Trophoblast cell (in vitro differentiated cells and primary cell): ENCODE data around the gene RACK1.
"Not testable (repeated sequence)": the region's sequence is repeated elsewhere in the genome, so short reads cannot be mapped to it uniquely, and the experiment has no call there.

Experiments
- DNase-seq, 2 donors: peaks; one replicate each; pipeline ENCODE4 v3.0.0-alpha.2; 2016
- H2AFZ ChIP-seq: 2 replicates; pipeline ENCODE4 v1.6.1; 2013; ENCODE audit warnings: low read length, moderate library complexity, mild to moderate bottlenecking; ENCODE audit not compliant: insufficient read depth, poor library complexity
- H2AK5ac ChIP-seq: 2 replicates; pipeline ENCODE4 v1.6.1; 2013; ENCODE audit warnings: mild to moderate bottlenecking, low read length
- H2BK120ac ChIP-seq: 2 replicates; pipeline ENCODE4 v1.6.1; 2013; ENCODE audit warnings: low read length, mild to moderate bottlenecking, moderate library complexity; ENCODE audit not compliant: insufficient read depth, poor library complexity
- H2BK12ac ChIP-seq: 2 replicates; pipeline ENCODE4 v1.6.1; 2013; ENCODE audit warnings: mild to moderate bottlenecking, low read length, moderate library complexity
- H2BK5ac ChIP-seq: 2 replicates; pipeline ENCODE4 v1.6.1; 2013; ENCODE audit warnings: low read length, low read depth, moderate library complexity, mild to moderate bottlenecking; ENCODE audit not compliant: poor library complexity
- H3K14ac ChIP-seq: 2 replicates; pipeline ENCODE4 v1.6.1; 2013; ENCODE audit warnings: mild to moderate bottlenecking, low read length
- H3K18ac ChIP-seq: 2 replicates; pipeline ENCODE4 v1.6.1; 2013; ENCODE audit warnings: mild to moderate bottlenecking, low read length
- H3K23ac ChIP-seq: 2 replicates; pipeline ENCODE4 v1.6.1; 2013; ENCODE audit warnings: low read length
- H3K27ac ChIP-seq: 2 replicates; pipeline ENCODE4 v1.5.1; 2013; ENCODE audit warnings: low read depth, mild to moderate bottlenecking, inconsistent platforms, low read length, moderate library complexity
- H3K27me3 ChIP-seq: 2 replicates; pipeline ENCODE4 v1.6.1; 2013; ENCODE audit warnings: inconsistent platforms, mild to moderate bottlenecking, low read length, moderate library complexity; ENCODE audit not compliant: insufficient read depth
- H3K36me3 ChIP-seq, 2 experiments: 1 replicate in 1 of 2; 2 replicates in 1 of 2; pipeline ENCODE4 v1.6.1; 2013; ENCODE audit warnings: low read length in 2 of 2, mild to moderate bottlenecking in 2 of 2, moderate library complexity in 1 of 2; ENCODE audit not compliant: insufficient read depth in 2 of 2, control insufficient read depth in 1 of 2
- H3K4ac ChIP-seq: 2 replicates; pipeline ENCODE4 v1.6.1; 2013; ENCODE audit warnings: low read depth, mild to moderate bottlenecking, low read length, moderate library complexity
- H3K4me1 ChIP-seq, 2 experiments: 1 replicate in 1 of 2; 2 replicates in 1 of 2; pipeline ENCODE4 v1.6.1; 2013; ENCODE audit warnings: low read length in 2 of 2, mild to moderate bottlenecking in 2 of 2, moderate library complexity in 1 of 2; ENCODE audit not compliant: insufficient read depth in 2 of 2, control insufficient read depth in 1 of 2
- H3K4me2 ChIP-seq: 2 replicates; pipeline ENCODE4 v1.6.1; 2013; ENCODE audit warnings: inconsistent platforms, mild to moderate bottlenecking, low read length, moderate library complexity
- H3K4me3 ChIP-seq: 2 replicates; pipeline ENCODE4 v1.5.1; 2013; ENCODE audit warnings: mild to moderate bottlenecking, low read depth, low read length, inconsistent platforms
- H3K79me1 ChIP-seq: one replicate; pipeline ENCODE4 v1.6.1; 2013; ENCODE audit warnings: low read length
- H3K79me2 ChIP-seq: 2 replicates; pipeline ENCODE4 v1.6.1; 2013; ENCODE audit warnings: low read length, mild to moderate bottlenecking; ENCODE audit not compliant: control insufficient read depth, insufficient read depth, poor library complexity
- H3K9ac ChIP-seq: 2 replicates; pipeline ENCODE4 v1.6.1; 2013; ENCODE audit warnings: mild to moderate bottlenecking, low read length
- H3K9me3 ChIP-seq: 2 replicates; pipeline ENCODE4 v1.6.1; 2013; ENCODE audit warnings: low read depth, mild to moderate bottlenecking, control low read depth, inconsistent platforms, low read length; ENCODE audit not compliant: insufficient read depth
- H4K12ac ChIP-seq: 2 replicates; pipeline ENCODE4 v1.6.1; 2013; ENCODE audit warnings: low read depth, mild to moderate bottlenecking, low read length, moderate library complexity
- H4K8ac ChIP-seq: 2 replicates; pipeline ENCODE4 v1.6.1; 2013; ENCODE audit warnings: low read depth, mild to moderate bottlenecking, low read length, moderate library complexity
- H4K91ac ChIP-seq: one replicate; pipeline ENCODE4 v1.6.1; 2013; ENCODE audit warnings: low read depth, mild to moderate bottlenecking, low read length, moderate library complexity
- WGBS: extraction: QIAGEN DNeasy Blood & Tissue Kit; methylation state at CpG from one replicate; pipeline ENCODE4 v1.1.7; 2013; ENCODE audit warnings: missing lambda C conversion rate; ENCODE audit not compliant: insufficient read length, insufficient coverage; ENCODE audit errors: extremely low coverage; 5-methylcytosine and 5-hydroxymethylcytosine counted together

The RACK1 gene

GRCh38 chr5:181217111-181217802 lies 26.4 kb downstream of the RACK1 start:
- H2AFZ ChIP-seq = peak overlapping the region; percentile 19
- H3K4me1 ChIP-seq = peaks cover 4 to 10% of the 10 kb centered on the region in 2 experiments
- H4K91ac ChIP-seq = no peak overlapping the region
- no peak overlapping the region for H3K27ac ChIP-seq
- no peak overlapping the region for H4K12ac ChIP-seq
- H3K9ac ChIP-seq = no peak overlapping the region
- H3K23ac ChIP-seq = no peak overlapping the region
- H2AK5ac ChIP-seq = no peak overlapping the region
- no peaks in the 10 kb centered on the region for H3K27me3 ChIP-seq
- no peak overlapping the region for H3K14ac ChIP-seq
- H2BK5ac ChIP-seq = no peak overlapping the region
- no peak overlapping the region for H3K18ac ChIP-seq
- no peak overlapping the region for H2BK12ac ChIP-seq
- no peak overlapping the region for H2BK120ac ChIP-seq
- H3K4me2 ChIP-seq = peak overlapping the region; percentile 75
- peak; percentile 71 to 83 for DNase-seq
- H4K8ac ChIP-seq = no peak overlapping the region
- H3K4me3 ChIP-seq = peak overlapping the region; percentile 59
- WGBS = no CpG with 5 or more reads among the region's 46 CpGs
- H3K4ac ChIP-seq = no peak overlapping the region
- H3K9me3 ChIP-seq = peaks cover 2% of the 10 kb centered on the region
- no peaks in the 10 kb centered on the region for H3K36me3 ChIP-seq
- no peaks in the 10 kb centered on the region for H3K79me2 ChIP-seq
- no peaks in the 10 kb centered on the region for H3K79me1 ChIP-seq

GRCh38 chr5:181215997-181216989 lies 27.4 kb downstream of the RACK1 start:
- Histone ChIP-seq H3K27ac (no peak overlapping the region), H4K12ac (no peak overlapping the region), H3K4me1 (peaks cover 0 to 9% of the 10 kb centered on the region in 2 experiments), H3K23ac (no peak overlapping the region), H3K79me1 (no peaks in the 10 kb centered on the region), H2AK5ac (no peak overlapping the region), H3K9me3 (peaks cover 2% of the 10 kb centered on the region), H2BK120ac (no peak overlapping the region), H3K9ac (no peak overlapping the region), H3K27me3 (no peaks in the 10 kb centered on the region), H3K14ac (no peak overlapping the region), H3K36me3 (no peaks in the 10 kb centered on the region), H3K79me2 (no peaks in the 10 kb centered on the region), H3K4me3 (no peak overlapping the region), H2AFZ (no peak overlapping the region), H3K4me2 (no peak overlapping the region), H3K18ac (no peak overlapping the region), H2BK12ac (no peak overlapping the region), H2BK5ac (no peak overlapping the region), H4K8ac (no peak overlapping the region), H3K4ac (no peak overlapping the region), H4K91ac (no peak overlapping the region)
- peak; percentile 73 to 75 for DNase-seq
- no CpG with 5 or more reads among the region's 44 CpGs for WGBS

- not testable (repeated sequence) for H3K18ac ChIP-seq, H4K12ac ChIP-seq, H3K4me1 ChIP-seq, H4K8ac ChIP-seq, H3K79me1 ChIP-seq, H3K4ac ChIP-seq, H3K4me2 ChIP-seq, H2AFZ ChIP-seq, H3K9me3 ChIP-seq, H3K4me3 ChIP-seq, H3K9ac ChIP-seq, H3K79me2 ChIP-seq, H3K27me3 ChIP-seq, H2BK120ac ChIP-seq, H3K23ac ChIP-seq, H2BK12ac ChIP-seq, H3K14ac ChIP-seq, H3K27ac ChIP-seq, H2BK5ac ChIP-seq, H3K36me3 ChIP-seq, H4K91ac ChIP-seq, H2AK5ac ChIP-seq
- DNase-seq = peak in 1 of 2 donors; percentile 60
- no CpG with 5 or more reads among the region's 10 CpGs for WGBS
Measured at GRCh38 chr5:181214249-181214648, 29.5 kb downstream of the RACK1 start.

DNA sequence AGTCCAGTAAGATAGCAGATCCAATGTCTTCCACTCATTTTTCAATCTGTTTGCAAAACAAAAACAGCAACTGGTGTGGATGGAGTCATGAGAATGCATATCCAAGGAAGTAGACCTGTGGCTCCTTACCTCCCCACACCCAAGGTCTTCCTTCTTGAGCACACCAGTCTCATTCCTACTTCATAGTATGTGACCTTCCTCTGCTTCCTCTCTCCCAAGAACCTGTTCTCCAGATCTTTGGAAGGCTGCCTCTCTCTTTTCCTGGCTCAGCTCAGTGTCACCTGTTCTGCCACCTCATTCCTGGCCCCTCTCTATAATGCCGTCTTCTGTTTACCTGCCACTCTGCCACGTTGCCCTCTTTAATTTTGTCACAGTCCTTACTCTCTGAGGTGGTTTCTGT lies 30.8 kb downstream of the RACK1 start:
- no peak overlapping the region for H3K14ac ChIP-seq
- H4K8ac ChIP-seq = no peak overlapping the region
- no peak overlapping the region for H4K12ac ChIP-seq
- H4K91ac ChIP-seq = no peak overlapping the region
- no peak overlapping the region for H3K27ac ChIP-seq
- no peaks in the 10 kb centered on the region for H3K27me3 ChIP-seq
- H2BK5ac ChIP-seq = no peak overlapping the region
- no peak for DNase-seq
- H2BK12ac ChIP-seq = no peak overlapping the region
- H2AFZ ChIP-seq = no peak overlapping the region
- no peaks in the 10 kb centered on the region for H3K36me3 ChIP-seq
- H2AK5ac ChIP-seq = no peak overlapping the region
- no peaks in the 10 kb centered on the region for H3K9me3 ChIP-seq
- peaks cover 0 to 9% of the 10 kb centered on the region in 2 experiments for H3K4me1 ChIP-seq
- H3K4me2 ChIP-seq = no peak overlapping the region
- H3K18ac ChIP-seq = no peak overlapping the region
- no CpG with 5 or more reads among the region's 2 CpGs for WGBS
- H3K4ac ChIP-seq = no peak overlapping the region
- no peaks in the 10 kb centered on the region for H3K79me2 ChIP-seq
- no peak overlapping the region for H2BK120ac ChIP-seq
- no peak overlapping the region for H3K9ac ChIP-seq
- H3K23ac ChIP-seq = no peak overlapping the region
- no peak overlapping the region for H3K4me3 ChIP-seq
- H3K79me1 ChIP-seq = no peaks in the 10 kb centered on the region
